Right lobe of liver (tissue), 6 donors: ENCODE measurements around the gene GOLGA1. TPM values are rescaled to one million over a fixed set of nuclear protein-coding genes. Genes with fewer than 3 reads are reported as not detected.

Experiments
- ATAC-seq, 4 donors: fragments of 200-7000 bp; cut with Tn5 transposase; one replicate each; pipeline ENCODE4 v1.9.1; 2020; ENCODE audit warnings: mild to moderate bottlenecking in 4 of 4, moderate library complexity in 4 of 4
- DNase-seq, 3 donors: peaks; one replicate each; pipeline ENCODE4 v3.0.0-alpha.2; 2020
- H3K27ac ChIP-seq, 3 donors: fragments of 200-600 bp; one replicate each; pipeline ENCODE4 v1.8.0; 2022
- H3K27me3 ChIP-seq, 2 donors: fragments of 200-600 bp; one replicate each; pipeline ENCODE4 v1.8.0; 2022
- H3K36me3 ChIP-seq, 4 donors: fragments of 200-600 bp; sonication (generic) in 1 of 4; one replicate each; pipeline versions ENCODE4 v1.5.1 to v1.8.0; 2017 to 2022; ENCODE audit warnings: control low read depth in 1 of 4
- H3K4me1 ChIP-seq, 4 donors: fragments of 200-600 bp; sonication (generic) in 1 of 4; one replicate each; pipeline versions ENCODE4 v1.5.1 to v1.8.0; 2017 to 2022; ENCODE audit warnings: control low read depth in 1 of 4
- H3K4me3 ChIP-seq, 3 donors: fragments of 200-600 bp; one replicate each; pipeline ENCODE4 v1.8.0; 2022
- H3K9me3 ChIP-seq, 4 donors: fragments of 200-600 bp; sonication (generic) in 1 of 4; one replicate each; pipeline versions ENCODE4 v1.5.1 to v1.8.0; 2017 to 2022; ENCODE audit warnings: control low read depth in 1 of 4
- POLR2A ChIP-seq: fragments of 450-650 bp; IDR thresholded peaks from one replicate; pipeline ENCODE4 v1.6.1; 2017; ENCODE audit warnings: antibody characterized with exemption, mild to moderate bottlenecking
- WGBS: methylation state at CpG from one replicate; pipeline ENCODE4 v1.1.6; 2018; ENCODE audit warnings: low coverage, low lambda C conversion rate; ENCODE audit not compliant: insufficient coverage; ENCODE audit errors: missing lambda C conversion rate; 5-methylcytosine and 5-hydroxymethylcytosine counted together
- intact Hi-C, 2 donors: fragments of 100-400 bp; cut with DNase I; formaldehyde crosslinking; loops; one replicate each; pipeline versions ENCODE4 v1.11.2 to v1.14.1; 2022
- total RNA-seq, 6 experiments: library from RNA; depleted of rRNA in 2 of 6; stranded (reverse); fragments of >200 nt in 2 of 6; fragmentation: NEBNext Ultra II Directional in 3 of 6; extraction: Animal tissue kit (Norgen Biotek cat#: 25700) in 3 of 6; gene quantifications; one replicate each; pipeline versions ENCODE4 v1.1.0 to v1.2.4, GENCODE V29; 2016 to 2023
- TF ChIP-seq, protein P1 (sequence below), 4 donors: fragments of 200-600 bp in 3 of 4; fragments of 450-650 bp in 1 of 4; IDR thresholded peaks; one replicate each; pipeline versions ENCODE4 v1.5.1 to v1.8.0; 2016 to 2022; ENCODE audit warnings: antibody characterized with exemption in 4 of 4, mild to moderate bottlenecking in 2 of 4
- donor health status: DM: no; HTN: yes; CAD: no.
- donor health status: DM: no; HTN: no; CAD: no.
- donor health status: DM: no; HTN: no; CAD: no.
- donor health status: DM: no; HTN: yes; CAD: no.
- donor health status: DM: no; HTN: yes; CAD: no.

GOLGA1 gene
- total RNA-seq, 6 experiments from 2014 or later, result 10.2 to 16.2 (median 12.5) TPM

DNA sequence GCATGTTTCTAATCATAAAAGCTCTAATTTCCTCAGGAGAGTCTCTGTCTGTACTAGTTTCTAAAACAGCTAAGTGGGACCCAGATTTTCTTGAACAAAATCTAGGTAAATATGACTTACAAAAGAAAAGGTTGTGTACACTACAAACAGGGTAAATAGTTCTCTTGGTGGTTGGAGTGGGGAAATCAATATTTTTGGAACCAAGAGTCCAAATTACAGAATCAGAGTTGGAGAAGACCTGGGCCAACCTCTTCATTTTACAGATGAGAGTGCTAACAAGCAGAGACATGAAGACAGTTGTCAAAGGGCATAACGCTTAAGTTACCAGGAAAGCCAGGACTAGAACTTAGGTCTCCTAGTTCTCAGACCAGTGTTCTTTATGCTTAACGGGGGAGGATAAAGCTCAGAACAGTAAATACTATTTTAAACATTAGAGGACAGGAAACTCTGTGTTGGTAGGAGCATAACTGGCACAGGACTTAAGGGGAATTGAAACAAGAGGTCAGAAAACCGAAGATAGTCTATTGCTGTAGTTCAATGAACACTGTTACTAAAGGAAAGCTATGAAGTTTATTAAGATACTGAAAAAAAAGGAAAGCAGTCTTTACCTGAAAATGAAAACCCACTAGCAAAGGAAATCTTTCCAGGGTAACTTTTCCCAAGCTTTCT lies 9.3 kb upstream of the GOLGA1 start:
- ATAC-seq (peak; percentile 76 to 88 (median 81)), DNase-seq (no peak)
- peak overlapping the region in 2 of 3 donors; percentile 51 to 84 for H3K27ac ChIP-seq
- no peaks in the 10 kb centered on the region for H3K36me3 ChIP-seq
- WGBS, result 34% methylated on average over 3 of the region's 3 CpGs
- H3K27me3 ChIP-seq, result no peaks in the 10 kb centered on the region
- intact Hi-C loops, result no loop called here
- H3K4me3 ChIP-seq, result peak overlapping the region in 1 of 3 donors; percentile 7
- TF ChIP-seq, protein P1, sequence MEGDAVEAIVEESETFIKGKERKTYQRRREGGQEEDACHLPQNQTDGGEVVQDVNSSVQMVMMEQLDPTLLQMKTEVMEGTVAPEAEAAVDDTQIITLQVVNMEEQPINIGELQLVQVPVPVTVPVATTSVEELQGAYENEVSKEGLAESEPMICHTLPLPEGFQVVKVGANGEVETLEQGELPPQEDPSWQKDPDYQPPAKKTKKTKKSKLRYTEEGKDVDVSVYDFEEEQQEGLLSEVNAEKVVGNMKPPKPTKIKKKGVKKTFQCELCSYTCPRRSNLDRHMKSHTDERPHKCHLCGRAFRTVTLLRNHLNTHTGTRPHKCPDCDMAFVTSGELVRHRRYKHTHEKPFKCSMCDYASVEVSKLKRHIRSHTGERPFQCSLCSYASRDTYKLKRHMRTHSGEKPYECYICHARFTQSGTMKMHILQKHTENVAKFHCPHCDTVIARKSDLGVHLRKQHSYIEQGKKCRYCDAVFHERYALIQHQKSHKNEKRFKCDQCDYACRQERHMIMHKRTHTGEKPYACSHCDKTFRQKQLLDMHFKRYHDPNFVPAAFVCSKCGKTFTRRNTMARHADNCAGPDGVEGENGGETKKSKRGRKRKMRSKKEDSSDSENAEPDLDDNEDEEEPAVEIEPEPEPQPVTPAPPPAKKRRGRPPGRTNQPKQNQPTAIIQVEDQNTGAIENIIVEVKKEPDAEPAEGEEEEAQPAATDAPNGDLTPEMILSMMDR (IDR thresholded peaks at IDR 0.05), result no peak
- no peak for TF ChIP-seq POLR2A
- no peaks in the 10 kb centered on the region for H3K9me3 ChIP-seq
- H3K4me1 ChIP-seq, result peaks cover 0 to 41% (median 10%) of the 10 kb centered on the region in 4 donors

DNA sequence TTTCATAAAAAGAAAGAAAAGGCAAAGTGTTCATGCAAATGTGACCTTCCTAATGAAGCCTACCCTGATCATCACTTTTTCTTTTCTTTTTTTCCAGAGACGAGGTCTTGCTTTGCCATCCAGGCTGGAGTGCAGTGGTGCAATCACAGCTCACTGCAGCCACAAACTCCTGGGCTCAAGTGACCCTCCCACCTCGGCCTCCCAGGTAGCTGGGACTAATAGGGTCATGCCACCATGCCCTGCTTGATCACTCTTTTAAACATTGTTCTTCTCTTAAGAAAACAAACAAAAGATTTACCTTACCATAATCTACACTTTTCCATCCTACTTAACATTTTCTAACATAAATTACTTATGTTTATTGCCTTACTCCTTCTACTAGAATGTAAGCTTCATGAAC lies 8.5 kb upstream of the GOLGA1 start:
- Histone ChIP-seq H3K9me3 (no peaks in the 10 kb centered on the region), H3K27me3 (no peaks in the 10 kb centered on the region), H3K36me3 (no peaks in the 10 kb centered on the region), H3K4me3 (no peak overlapping the region), H3K4me1 (peaks cover 0 to 41% (median 10%) of the 10 kb centered on the region in 4 donors), H3K27ac (peak overlapping the region in 2 of 3 donors; percentile 51 to 84)
- ATAC-seq (peak in 3 of 4 donors; percentile 22 to 63 (median 62)), DNase-seq (peak in 2 of 3 donors; percentile 54 to 63)
- WGBS, result 17% methylated on average over 2 of the region's 2 CpGs
- intact Hi-C loops, result no loop called here
- no peak for TF ChIP-seq POLR2A
- TF ChIP-seq, protein P1 (IDR thresholded peaks at IDR 0.05), result no peak

DNA sequence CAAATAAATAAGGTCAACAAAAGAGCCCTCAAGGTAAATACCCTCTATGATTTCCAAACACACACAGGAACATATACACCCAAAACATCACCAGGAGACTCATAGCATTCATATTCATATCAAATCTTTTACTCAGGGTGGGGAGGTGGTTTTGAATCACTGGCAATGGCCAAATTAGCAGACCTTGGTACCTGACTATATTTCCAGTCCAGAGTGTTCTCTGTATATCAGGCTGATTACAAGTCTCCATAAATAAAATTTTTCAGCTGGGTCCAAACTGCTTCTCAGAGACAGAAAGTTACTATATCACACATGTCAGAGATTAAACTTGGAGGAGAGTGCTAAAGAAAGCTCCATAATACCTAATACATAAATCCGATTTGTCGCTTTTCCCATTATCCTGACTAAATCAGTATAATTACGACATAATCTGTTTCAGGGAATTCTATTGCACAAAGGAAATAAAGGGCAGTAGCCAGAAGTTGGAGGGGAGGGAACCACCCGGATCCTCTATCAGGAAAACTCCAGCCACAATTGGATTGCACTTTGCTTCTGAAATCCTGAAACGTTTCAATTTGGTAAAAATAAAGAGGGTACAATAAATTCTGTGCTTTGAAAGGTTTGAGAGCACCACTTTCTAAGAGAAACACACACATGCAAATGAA lies 7.0 kb upstream of the GOLGA1 start:
- no peaks in the 10 kb centered on the region for H3K27me3 ChIP-seq
- H3K36me3 ChIP-seq, result no peaks in the 10 kb centered on the region
- DNase-seq, result peak in 1 of 3 donors; percentile 58
- intact Hi-C loops, result no loop called here
- ATAC-seq, result peak; percentile 60 to 77 (median 73)
- peaks cover 0 to 41% (median 10%) of the 10 kb centered on the region in 4 donors for H3K4me1 ChIP-seq
- no peaks in the 10 kb centered on the region for H3K9me3 ChIP-seq
- 32% methylated on average over 5 of the region's 5 CpGs for WGBS
- H3K4me3 ChIP-seq, result peak overlapping the region in 2 of 3 donors; percentile 11 to 14
- H3K27ac ChIP-seq, result peak overlapping the region; percentile 45 to 84 (median 51)
- TF ChIP-seq, protein P1 (IDR thresholded peaks at IDR 0.05), result no peak
- TF ChIP-seq POLR2A, result peak; percentile 30

DNA sequence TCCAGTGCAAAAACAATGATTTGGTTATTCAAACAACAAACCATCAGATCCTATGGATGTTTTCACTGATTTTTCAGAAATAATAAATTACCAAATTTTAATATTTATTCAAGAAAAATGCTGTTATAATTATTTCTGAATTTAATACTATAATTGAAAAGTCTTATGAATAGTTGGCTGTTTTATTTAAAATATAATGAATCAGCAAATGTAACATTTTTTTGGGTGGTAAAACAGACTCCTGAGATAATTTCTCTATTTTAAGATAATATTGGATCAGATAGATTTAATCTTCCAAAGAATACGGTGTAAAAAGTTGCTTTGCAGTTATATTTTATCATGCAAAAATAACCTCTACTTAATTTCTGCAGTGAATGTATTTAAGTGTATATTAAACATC lies 5.3 kb upstream of the GOLGA1 start:
- peaks cover 0 to 46% (median 10%) of the 10 kb centered on the region in 4 donors for H3K4me1 ChIP-seq
- TF ChIP-seq, protein P1 (IDR thresholded peaks at IDR 0.05), result no peak
- TF ChIP-seq POLR2A, result no peak
- no peaks in the 10 kb centered on the region for H3K36me3 ChIP-seq
- no peak for ATAC-seq
- intact Hi-C loops, result no loop called here
- H3K4me3 ChIP-seq, result no peak overlapping the region
- 84% methylated on average over 1 of the region's 1 CpG for WGBS
- DNase-seq, result no peak
- no peaks in the 10 kb centered on the region for H3K27me3 ChIP-seq
- H3K27ac ChIP-seq, result no peak overlapping the region
- no peaks in the 10 kb centered on the region for H3K9me3 ChIP-seq
